NB4 (cell line): ENCODE results near the gene HUS1.

Experiments
- MYC ChIP-seq: IDR thresholded peaks from 2 replicates; pipeline ENCODE4 v1.6.1; 2011; ENCODE audit warnings: low read depth, low read length
- POLR2A ChIP-seq: IDR thresholded peaks from 2 replicates; pipeline ENCODE4 v1.6.1; 2011; ENCODE audit warnings: mild to moderate bottlenecking; ENCODE audit not compliant: insufficient read length; ENCODE audit errors: extremely low read depth
- TF ChIP-seq, protein P1 (sequence below): IDR thresholded peaks from one replicate; pipeline ENCODE4 v1.5.1; 2012; ENCODE audit warnings: low read depth, low read length

DNA sequence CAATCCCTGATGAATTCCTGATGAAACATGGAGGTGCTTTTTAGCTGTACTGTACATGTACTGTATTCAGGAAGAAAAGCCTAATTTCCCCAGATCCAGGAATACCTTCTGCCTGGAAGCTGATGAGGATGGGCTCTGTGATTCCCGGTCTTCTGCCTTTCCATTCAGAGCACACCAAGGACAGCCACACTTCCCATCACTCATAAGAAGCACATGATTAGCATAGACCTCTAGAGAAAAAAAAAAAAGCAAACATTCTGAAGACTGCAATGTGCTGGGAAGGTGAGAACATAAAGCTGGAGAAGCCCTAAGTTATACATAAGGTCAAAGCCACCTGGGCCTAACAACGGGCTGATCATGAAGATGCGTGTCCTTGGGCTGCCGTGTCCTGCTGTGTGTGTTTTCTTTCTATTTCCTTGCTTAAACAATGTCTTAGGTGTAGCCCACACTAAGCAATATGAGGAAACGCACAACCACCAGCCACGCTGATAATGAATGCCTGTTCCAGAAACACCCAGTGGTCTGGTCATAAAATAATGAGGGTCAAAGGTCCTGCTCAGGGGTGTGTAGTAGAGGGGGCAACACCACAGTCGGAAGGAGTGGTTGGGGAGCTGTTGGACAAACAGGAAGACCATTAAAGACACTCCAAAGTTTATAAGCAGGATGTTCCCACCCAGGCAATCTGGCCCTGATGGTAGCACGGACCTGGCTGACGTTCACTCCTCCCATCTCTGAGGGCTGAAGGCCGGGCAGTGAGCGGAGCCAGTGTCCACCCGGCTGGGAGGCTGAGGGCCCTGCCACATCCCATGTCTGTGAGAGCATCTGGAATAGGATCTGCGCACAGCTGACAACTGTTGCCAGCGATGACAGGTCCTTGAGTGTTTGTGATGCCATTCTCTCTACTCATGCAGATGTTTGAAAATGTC, 39.1 kb downstream of the HUS1 start:
- TF ChIP-seq, protein P1, sequence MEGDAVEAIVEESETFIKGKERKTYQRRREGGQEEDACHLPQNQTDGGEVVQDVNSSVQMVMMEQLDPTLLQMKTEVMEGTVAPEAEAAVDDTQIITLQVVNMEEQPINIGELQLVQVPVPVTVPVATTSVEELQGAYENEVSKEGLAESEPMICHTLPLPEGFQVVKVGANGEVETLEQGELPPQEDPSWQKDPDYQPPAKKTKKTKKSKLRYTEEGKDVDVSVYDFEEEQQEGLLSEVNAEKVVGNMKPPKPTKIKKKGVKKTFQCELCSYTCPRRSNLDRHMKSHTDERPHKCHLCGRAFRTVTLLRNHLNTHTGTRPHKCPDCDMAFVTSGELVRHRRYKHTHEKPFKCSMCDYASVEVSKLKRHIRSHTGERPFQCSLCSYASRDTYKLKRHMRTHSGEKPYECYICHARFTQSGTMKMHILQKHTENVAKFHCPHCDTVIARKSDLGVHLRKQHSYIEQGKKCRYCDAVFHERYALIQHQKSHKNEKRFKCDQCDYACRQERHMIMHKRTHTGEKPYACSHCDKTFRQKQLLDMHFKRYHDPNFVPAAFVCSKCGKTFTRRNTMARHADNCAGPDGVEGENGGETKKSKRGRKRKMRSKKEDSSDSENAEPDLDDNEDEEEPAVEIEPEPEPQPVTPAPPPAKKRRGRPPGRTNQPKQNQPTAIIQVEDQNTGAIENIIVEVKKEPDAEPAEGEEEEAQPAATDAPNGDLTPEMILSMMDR = no peak
- TF ChIP-seq POLR2A (no peak), MYC (no peak)
